ENCODE results near the gene NCOR2.

NCOR2 gene

GRCh38 chr12:124527861-124528561 is 39.4 kb downstream of the NCOR2 start:
- H3K4me3 Mint-ChIP-seq, result no peak overlapping the region

GRCh38 chr12:124525927-124526692 is 41.3 kb downstream of the NCOR2 start:
- Mint-ChIP-seq H3K9me3 (no peaks in the 10 kb centered on the region), H3K36me3 (ENCODE audit: low read depth) (no peaks in the 10 kb centered on the region), H3K4me1 (ENCODE audit: low read depth) (peaks cover 6% of the 10 kb centered on the region), H3K4me3 (no peak overlapping the region), H3K27me3 (ENCODE audit: low read depth) (no peaks in the 10 kb centered on the region), H3K27ac (no peak overlapping the region)

More at GRCh38 chr12:124527861-124528561, 39.4 kb downstream of the NCOR2 start:
- Mint-ChIP-seq H3K27me3 (ENCODE audit: low read depth) (no peaks in the 10 kb centered on the region), H3K9me3 (no peaks in the 10 kb centered on the region), H3K4me1 (ENCODE audit: low read depth) (peaks cover 6% of the 10 kb centered on the region), H3K36me3 (ENCODE audit: low read depth) (no peaks in the 10 kb centered on the region), H3K27ac (no peak overlapping the region)

GRCh38 chr12:124525455-124525854 is 42.0 kb downstream of the NCOR2 start:
- no peaks in the 10 kb centered on the region for H3K9me3 Mint-ChIP-seq

GRCh38 chr12:124524231-124524925 is 43.0 kb downstream of the NCOR2 start:
- no peaks in the 10 kb centered on the region for H3K27me3 Mint-ChIP-seq (ENCODE audit: low read depth)
- H3K4me3 Mint-ChIP-seq, result no peak overlapping the region
- H3K27ac Mint-ChIP-seq, result no peak overlapping the region
- H3K4me1 Mint-ChIP-seq (ENCODE audit: low read depth), result peaks cover 6% of the 10 kb centered on the region
- H3K9me3 Mint-ChIP-seq, result no peaks in the 10 kb centered on the region
- H3K36me3 Mint-ChIP-seq (ENCODE audit: low read depth), result no peaks in the 10 kb centered on the region

More at GRCh38 chr12:124525455-124525854, 42.0 kb downstream of the NCOR2 start:
- Mint-ChIP-seq H3K36me3 (ENCODE audit: low read depth) (no peaks in the 10 kb centered on the region), H3K4me1 (ENCODE audit: low read depth) (peaks cover 6% of the 10 kb centered on the region), H3K4me3 (no peak overlapping the region), H3K27me3 (ENCODE audit: low read depth) (no peaks in the 10 kb centered on the region), H3K27ac (no peak overlapping the region)

- Mint-ChIP-seq H3K27ac (no peak overlapping the region), H3K4me1 (ENCODE audit: low read depth) (peaks cover 6% of the 10 kb centered on the region), H3K27me3 (ENCODE audit: low read depth) (no peaks in the 10 kb centered on the region), H3K36me3 (ENCODE audit: low read depth) (no peaks in the 10 kb centered on the region), H3K9me3 (no peaks in the 10 kb centered on the region), H3K4me3 (no peak overlapping the region)
These were observed 44.3 kb downstream of the NCOR2 start for GRCh38 chr12:124523071-124523470.

GRCh38 chr12:124520907-124521306 is 46.5 kb downstream of the NCOR2 start:
- Mint-ChIP-seq H3K36me3 (ENCODE audit: low read depth) (no peaks in the 10 kb centered on the region), H3K9me3 (no peaks in the 10 kb centered on the region), H3K27me3 (ENCODE audit: low read depth) (no peaks in the 10 kb centered on the region), H3K4me1 (ENCODE audit: low read depth) (peaks cover 6% of the 10 kb centered on the region), H3K27ac (no peak overlapping the region), H3K4me3 (no peak overlapping the region)

- H3K4me1 Mint-ChIP-seq (ENCODE audit: low read depth), result peaks cover 6% of the 10 kb centered on the region
- no peaks in the 10 kb centered on the region for H3K9me3 Mint-ChIP-seq
- no peaks in the 10 kb centered on the region for H3K27me3 Mint-ChIP-seq (ENCODE audit: low read depth)
- H3K36me3 Mint-ChIP-seq (ENCODE audit: low read depth), result no peaks in the 10 kb centered on the region
- H3K4me3 Mint-ChIP-seq, result no peak overlapping the region
- H3K27ac Mint-ChIP-seq, result no peak overlapping the region
These were observed 47.1 kb downstream of the NCOR2 start for GRCh38 chr12:124520265-124520701.

GRCh38 chr12:124519746-124520145 is 47.7 kb downstream of the NCOR2 start:
- no peaks in the 10 kb centered on the region for H3K36me3 Mint-ChIP-seq (ENCODE audit: low read depth)
- H3K27ac Mint-ChIP-seq, result no peak overlapping the region
- H3K27me3 Mint-ChIP-seq (ENCODE audit: low read depth), result no peaks in the 10 kb centered on the region
- H3K4me1 Mint-ChIP-seq (ENCODE audit: low read depth), result peaks cover 6% of the 10 kb centered on the region
- H3K9me3 Mint-ChIP-seq, result no peaks in the 10 kb centered on the region
- no peak overlapping the region for H3K4me3 Mint-ChIP-seq

- H3K4me3 Mint-ChIP-seq, result no peak overlapping the region
- H3K4me1 Mint-ChIP-seq (ENCODE audit: low read depth), result no peaks in the 10 kb centered on the region
- H3K36me3 Mint-ChIP-seq (ENCODE audit: low read depth), result no peaks in the 10 kb centered on the region
- H3K27ac Mint-ChIP-seq, result no peak overlapping the region
- H3K27me3 Mint-ChIP-seq (ENCODE audit: low read depth), result no peaks in the 10 kb centered on the region
- no peaks in the 10 kb centered on the region for H3K9me3 Mint-ChIP-seq
These were observed 49.1 kb downstream of the NCOR2 start for GRCh38 chr12:124518051-124518932.

Measured in T-helper 1 cell treated with Interleukin-12 subunit alpha and Interleukin-12 subunit beta and Interleukin-4 antibody, amounts not matched to agents 30 μg/mL and 1 μg/mL, for 36 hours (primary cell).